ENCODE measurements around the gene MPI. TPM values are rescaled to one million over a fixed set of nuclear protein-coding genes. Genes with fewer than 3 reads are reported as not detected.
"Not testable (repeated sequence)": the region's sequence is repeated elsewhere in the genome, so short reads cannot be mapped to it uniquely, and the experiment has no call there.

The MPI gene
- total and polyA plus RNA-seq, 2 of the 8 experiments (the other 6 are each of a cell fraction or from before 2014, with no cell fraction given): 31.0 to 74.8 TPM

DNA sequence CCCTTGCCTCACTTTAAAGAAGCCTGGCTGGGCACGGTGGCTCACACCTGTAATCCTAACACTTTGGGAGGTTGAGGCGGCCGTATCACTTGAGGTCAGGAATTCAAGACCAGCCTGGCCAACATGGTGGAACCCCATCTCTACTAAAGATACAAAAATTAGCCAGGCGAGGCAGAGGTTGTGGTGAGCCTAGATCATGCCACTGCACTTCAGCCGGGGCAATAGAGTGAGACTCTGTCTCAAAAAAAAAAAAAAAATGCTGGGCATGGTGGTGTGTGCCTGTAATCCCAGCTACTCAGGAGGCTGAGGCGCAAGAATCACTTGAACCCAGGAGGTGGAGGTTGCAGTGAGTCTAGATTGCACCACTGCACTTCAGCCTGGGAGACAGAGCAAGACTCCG is 4.5 kb downstream of the MPI start:
- H3K23me2 ChIP-seq (ENCODE audit: low read depth, low read length); H3K9me3 ChIP-seq (ENCODE audit: insufficient read depth in 2 of 2, low read depth in 1 of 2, low read length in 1 of 2); H2AK5ac ChIP-seq (ENCODE audit: low read depth, low read length); DNase-seq (ENCODE audit: low read depth in 1 of 2, low spot score in 2 of 2); H3K14ac ChIP-seq (ENCODE audit: insufficient read length); H2AFZ ChIP-seq (ENCODE audit: low read length); H2BK12ac ChIP-seq (ENCODE audit: low read depth, low read length); H2BK120ac ChIP-seq (replicated peaks; ENCODE audit: low read depth, low read length); H3K18ac ChIP-seq (ENCODE audit: extremely low read depth, low read length); H3K79me1 ChIP-seq (ENCODE audit: low read depth, low read length); H3K27me3 ChIP-seq (replicated peaks in 1 of 4; ENCODE audit: control insufficient read depth in 3 of 4, extremely low read depth in 1 of 4, insufficient read depth in 3 of 4, low read length in 3 of 4); H3K27ac ChIP-seq (ENCODE audit: low read depth, low read length); H3K4me2 ChIP-seq (ENCODE audit: insufficient read depth in 1 of 2, low read depth in 2 of 2, low read length in 2 of 2); H3K23ac ChIP-seq (ENCODE audit: insufficient read length); H4K20me1 ChIP-seq (replicated peaks in 1 of 2; ENCODE audit: control insufficient read depth in 1 of 2, insufficient read depth in 2 of 2, low read length in 2 of 2); H2BK5ac ChIP-seq (ENCODE audit: low read depth, low read length); H3K4me1 ChIP-seq (replicated peaks in 1 of 4; ENCODE audit: control insufficient read depth in 3 of 4, insufficient read depth in 4 of 4, low read length in 3 of 4); H4K5ac ChIP-seq (ENCODE audit: insufficient read length, low read depth, low read length); H2BK15ac ChIP-seq (ENCODE audit: low read length); H3K4ac ChIP-seq (replicated peaks; ENCODE audit: insufficient read length, low read depth, low read length); H3K4me3 ChIP-seq (ENCODE audit: extremely low read depth in 1 of 4, insufficient read depth in 2 of 4, low read depth in 3 of 4, low read length in 4 of 4); H2BK20ac ChIP-seq (ENCODE audit: low read length); FAIRE-seq; H4K8ac ChIP-seq (ENCODE audit: extremely low read depth, insufficient read depth, low read length); H4K91ac ChIP-seq (replicated peaks; ENCODE audit: insufficient read length, low read length); H3K9ac ChIP-seq (replicated peaks in 1 of 4; ENCODE audit: extremely low read depth in 1 of 4, low read depth in 3 of 4, low read length in 3 of 4); H3K56ac ChIP-seq (replicated peaks; ENCODE audit: insufficient read length, low read depth, low read length); H3K79me2 ChIP-seq (ENCODE audit: control insufficient read depth in 1 of 2, insufficient read depth in 2 of 2, low read length in 2 of 2): not testable (repeated sequence)
- 96% methylated on average over 5 of the region's 7 CpGs; no CpG with 5 or more reads in 1 of the 2 experiments for WGBS, 2 experiments (ENCODE audit: extremely low coverage in 1 of 2, insufficient coverage in 1 of 2, insufficient read length in 1 of 2, insufficient replicate concordance in 2 of 2, low coverage in 1 of 2, low lambda C conversion rate in 2 of 2, missing lambda C conversion rate in 1 of 2)
- CTCF ChIA-PET (ENCODE audit: partially characterized antibody): interaction anchor here (0.6 to 2.5 kb wide), 4 partner anchors 10 to 858 kb away, joined by 3 to 10 read pairs (median 6); no protein-coding TSS in a partner anchor
- peaks cover 9 to 33% (median 24%) of the 10 kb centered on the region in 4 experiments for H3K36me3 ChIP-seq (ENCODE audit: control insufficient read depth in 2 of 4, insufficient read depth in 4 of 4, low read length in 3 of 4)
- POLR2A ChIA-PET (ENCODE audit: partially characterized antibody): interaction anchor here (0.6 to 7.0 kb wide), 12 partner anchors 8 to 426 kb away, joined by 3 to 116 read pairs (median 4); partner anchors contain the start of gene FAM219B
